ENCODE results near the gene WNT7B.

WNT7B gene

DNA sequence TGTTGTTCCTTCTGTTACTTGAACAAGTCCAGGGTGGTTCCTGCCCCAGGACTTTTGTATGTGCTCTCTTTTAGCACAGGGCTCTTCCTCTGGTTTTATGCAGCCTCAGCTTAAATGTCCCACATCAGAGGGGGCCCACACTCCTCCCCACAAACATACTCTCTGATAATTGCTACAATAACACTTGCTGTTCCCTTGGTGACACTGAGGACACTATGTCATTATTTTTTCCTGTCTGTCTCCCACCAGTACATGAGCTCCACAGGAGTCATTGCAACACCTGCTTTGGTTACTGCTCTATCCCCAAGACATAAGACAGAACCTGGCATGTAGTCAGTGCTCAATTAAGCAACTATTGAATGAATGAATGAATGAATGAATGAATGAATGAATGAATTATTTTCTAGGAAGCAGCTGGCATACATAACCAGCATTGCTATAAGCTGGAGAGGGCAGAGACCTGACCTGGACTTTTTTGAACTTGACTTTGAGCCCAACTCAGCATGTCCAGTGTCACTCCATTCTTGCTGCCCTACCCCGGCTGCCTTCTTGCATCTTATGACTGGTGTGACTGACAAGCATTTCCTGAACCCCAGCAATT is 7.5 kb upstream of the WNT7B start:
- Histone ChIP-seq H3K4me3 (ENCODE audit: low read depth in 1 of 5, low read length in 5 of 5) (no peak overlapping the region), H3K36me3 (ENCODE audit: control insufficient read depth in 5 of 5, insufficient read depth in 5 of 5, low read length in 5 of 5) (no peaks in the 10 kb centered on the region), H3K9ac (ENCODE audit: low read length in 5 of 5) (no peak overlapping the region), H3K9me3 (ENCODE audit: control insufficient read depth in 5 of 5, low read length in 5 of 5) (peaks cover 0 to 19% (median 18%) of the 10 kb centered on the region in 5 donors), H3K27ac (ENCODE audit: low read depth, low read length) (no peak overlapping the region), H3K27me3 (ENCODE audit: control insufficient read depth in 5 of 5, insufficient read depth in 4 of 5, low read length in 5 of 5) (peaks cover 0 to 12% (median 2%) of the 10 kb centered on the region in 5 donors), H3K4me1 (ENCODE audit: control insufficient read depth in 5 of 5, insufficient read depth in 5 of 5, low read length in 5 of 5) (peaks cover 0 to under 1% (median 0%) of the 10 kb centered on the region in 5 donors)

DNA sequence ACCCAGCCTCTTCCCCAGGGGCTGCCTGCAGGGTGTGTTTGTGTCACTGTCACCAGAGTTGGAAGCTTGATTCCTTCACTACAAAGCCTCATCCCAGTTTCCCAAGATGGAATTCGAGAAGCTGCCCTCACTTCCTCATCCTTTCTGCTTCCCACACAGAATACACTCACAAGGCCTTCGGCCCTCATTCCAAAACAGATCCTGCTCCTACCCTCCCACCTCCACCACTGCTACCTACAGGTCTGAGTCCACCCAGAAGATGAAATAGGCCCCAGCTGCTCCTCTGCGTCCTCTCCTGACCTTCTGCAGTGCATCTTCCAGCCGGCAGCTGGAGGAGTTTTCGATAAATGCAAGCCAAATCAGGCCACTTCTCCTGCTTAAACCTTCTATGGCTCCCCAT is 6.8 kb upstream of the WNT7B start:
- peaks cover 0 to 19% (median 18%) of the 10 kb centered on the region in 5 donors for H3K9me3 ChIP-seq (ENCODE audit: control insufficient read depth in 5 of 5, low read length in 5 of 5)
- H3K4me3 ChIP-seq (ENCODE audit: low read depth in 1 of 5, low read length in 5 of 5), result no peak overlapping the region
- no peaks in the 10 kb centered on the region for H3K36me3 ChIP-seq (ENCODE audit: control insufficient read depth in 5 of 5, insufficient read depth in 5 of 5, low read length in 5 of 5)
- H3K27ac ChIP-seq (ENCODE audit: low read depth, low read length), result no peak overlapping the region
- peaks cover 2 to 7% (median 6%) of the 10 kb centered on the region in 5 donors for H3K4me1 ChIP-seq (ENCODE audit: control insufficient read depth in 5 of 5, insufficient read depth in 5 of 5, low read length in 5 of 5)
- H3K27me3 ChIP-seq (ENCODE audit: control insufficient read depth in 5 of 5, insufficient read depth in 4 of 5, low read length in 5 of 5), result peaks cover 0 to 12% (median 4%) of the 10 kb centered on the region in 5 donors
- no peak overlapping the region for H3K9ac ChIP-seq (ENCODE audit: low read length in 5 of 5)

DNA sequence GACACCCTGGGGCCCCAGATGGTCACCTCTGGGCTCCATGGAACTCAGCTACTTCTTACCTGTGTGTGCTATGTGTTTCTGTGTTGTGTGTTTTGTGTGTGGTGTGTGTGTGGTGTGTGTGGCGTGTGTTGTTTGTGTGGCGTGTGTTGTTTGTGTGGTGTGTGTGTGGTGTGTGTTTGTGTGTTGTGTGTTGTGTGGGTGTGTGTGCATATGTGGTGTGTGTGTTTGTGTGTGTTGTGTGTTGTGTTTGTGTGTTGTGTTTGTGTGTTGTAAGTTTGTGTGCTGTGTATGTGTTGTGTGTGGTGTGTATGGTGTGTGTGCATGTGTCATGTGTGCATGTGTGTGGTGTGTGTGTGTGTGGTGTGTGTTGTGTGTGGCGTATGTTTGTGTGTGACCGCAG is 3.8 kb upstream of the WNT7B start:
- H3K36me3 ChIP-seq (ENCODE audit: control insufficient read depth in 5 of 5, insufficient read depth in 5 of 5, low read length in 5 of 5), result no peaks in the 10 kb centered on the region
- H3K27ac ChIP-seq (ENCODE audit: low read depth, low read length), result no peak overlapping the region
- no peak overlapping the region for H3K9ac ChIP-seq (ENCODE audit: low read length in 5 of 5)
- H3K27me3 ChIP-seq (ENCODE audit: control insufficient read depth in 5 of 5, insufficient read depth in 4 of 5, low read length in 5 of 5), result peaks cover 10 to 25% (median 19%) of the 10 kb centered on the region in 5 donors
- H3K4me3 ChIP-seq (ENCODE audit: low read depth in 1 of 5, low read length in 5 of 5), result no peak overlapping the region
- peaks cover 2 to 23% (median 16%) of the 10 kb centered on the region in 5 donors for H3K4me1 ChIP-seq (ENCODE audit: control insufficient read depth in 5 of 5, insufficient read depth in 5 of 5, low read length in 5 of 5)
- H3K9me3 ChIP-seq (ENCODE audit: control insufficient read depth in 5 of 5, low read length in 5 of 5), result peaks cover 0 to 12% (median 11%) of the 10 kb centered on the region in 5 donors

DNA sequence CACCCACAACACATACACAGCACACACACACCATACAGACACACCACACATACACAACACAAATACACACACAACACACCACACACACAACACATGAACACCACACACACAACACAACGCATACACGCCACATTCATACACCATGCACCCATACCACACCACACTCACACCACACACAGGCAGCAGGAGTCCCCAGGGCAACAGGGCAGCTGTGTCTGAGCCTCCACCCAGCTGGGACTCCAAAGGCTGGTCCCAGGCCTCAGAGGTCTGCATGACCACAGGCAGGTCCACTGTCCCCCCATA is 3.3 kb upstream of the WNT7B start:
- H3K9ac ChIP-seq (ENCODE audit: low read length in 5 of 5), result no peak overlapping the region

DNA sequence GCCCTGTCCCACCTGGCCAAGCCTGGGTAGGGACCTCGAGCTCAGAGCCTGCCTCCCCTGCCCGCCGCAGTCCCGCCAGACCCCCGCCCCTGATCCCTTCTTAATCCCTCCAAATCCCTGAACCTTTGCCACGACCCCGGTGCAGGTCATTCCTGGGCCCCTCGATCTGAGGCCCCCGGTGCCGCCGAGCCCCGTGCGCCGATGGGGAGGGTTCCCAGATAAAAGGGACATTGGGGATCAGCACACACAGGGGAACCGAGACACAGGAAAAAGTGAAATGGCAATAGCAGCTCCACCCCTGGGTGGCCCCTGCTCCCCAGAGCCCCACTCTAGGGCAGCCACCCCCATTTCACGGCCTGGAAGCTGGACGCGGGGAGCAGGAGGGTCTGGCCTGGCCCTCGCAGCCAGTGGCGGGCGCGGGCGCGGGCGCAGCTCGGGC is 1.3 kb upstream of the WNT7B start:
- peak overlapping the region in 2 of 5 donors; percentile 56 to 67 for H3K4me3 ChIP-seq (ENCODE audit: low read depth in 1 of 5, low read length in 5 of 5)
- H3K9me3 ChIP-seq (ENCODE audit: control insufficient read depth in 5 of 5, low read length in 5 of 5), result no peaks in the 10 kb centered on the region
- peaks cover 33 to 49% (median 42%) of the 10 kb centered on the region in 5 donors for H3K27me3 ChIP-seq (ENCODE audit: control insufficient read depth in 5 of 5, insufficient read depth in 4 of 5, low read length in 5 of 5)
- H3K9ac ChIP-seq (ENCODE audit: low read length in 5 of 5), result no peak overlapping the region
- H3K36me3 ChIP-seq (ENCODE audit: control insufficient read depth in 5 of 5, insufficient read depth in 5 of 5, low read length in 5 of 5), result no peaks in the 10 kb centered on the region
- no peak overlapping the region for H3K27ac ChIP-seq (ENCODE audit: low read depth, low read length)
- H3K4me1 ChIP-seq (ENCODE audit: control insufficient read depth in 5 of 5, insufficient read depth in 5 of 5, low read length in 5 of 5), result peaks cover 2 to 23% (median 16%) of the 10 kb centered on the region in 5 donors

More for the DNA sequence above, 3.3 kb upstream of the WNT7B start:
- Histone ChIP-seq H3K27me3 (ENCODE audit: control insufficient read depth in 5 of 5, insufficient read depth in 4 of 5, low read length in 5 of 5) (peaks cover 13 to 30% (median 25%) of the 10 kb centered on the region in 5 donors), H3K36me3 (ENCODE audit: control insufficient read depth in 5 of 5, insufficient read depth in 5 of 5, low read length in 5 of 5) (no peaks in the 10 kb centered on the region), H3K9me3 (ENCODE audit: control insufficient read depth in 5 of 5, low read length in 5 of 5) (peaks cover 0 to 6% (median 6%) of the 10 kb centered on the region in 5 donors), H3K27ac (ENCODE audit: low read depth, low read length) (no peak overlapping the region), H3K4me3 (ENCODE audit: low read depth in 1 of 5, low read length in 5 of 5) (no peak overlapping the region), H3K4me1 (ENCODE audit: control insufficient read depth in 5 of 5, insufficient read depth in 5 of 5, low read length in 5 of 5) (peaks cover 2 to 23% (median 16%) of the 10 kb centered on the region in 5 donors)

DNA sequence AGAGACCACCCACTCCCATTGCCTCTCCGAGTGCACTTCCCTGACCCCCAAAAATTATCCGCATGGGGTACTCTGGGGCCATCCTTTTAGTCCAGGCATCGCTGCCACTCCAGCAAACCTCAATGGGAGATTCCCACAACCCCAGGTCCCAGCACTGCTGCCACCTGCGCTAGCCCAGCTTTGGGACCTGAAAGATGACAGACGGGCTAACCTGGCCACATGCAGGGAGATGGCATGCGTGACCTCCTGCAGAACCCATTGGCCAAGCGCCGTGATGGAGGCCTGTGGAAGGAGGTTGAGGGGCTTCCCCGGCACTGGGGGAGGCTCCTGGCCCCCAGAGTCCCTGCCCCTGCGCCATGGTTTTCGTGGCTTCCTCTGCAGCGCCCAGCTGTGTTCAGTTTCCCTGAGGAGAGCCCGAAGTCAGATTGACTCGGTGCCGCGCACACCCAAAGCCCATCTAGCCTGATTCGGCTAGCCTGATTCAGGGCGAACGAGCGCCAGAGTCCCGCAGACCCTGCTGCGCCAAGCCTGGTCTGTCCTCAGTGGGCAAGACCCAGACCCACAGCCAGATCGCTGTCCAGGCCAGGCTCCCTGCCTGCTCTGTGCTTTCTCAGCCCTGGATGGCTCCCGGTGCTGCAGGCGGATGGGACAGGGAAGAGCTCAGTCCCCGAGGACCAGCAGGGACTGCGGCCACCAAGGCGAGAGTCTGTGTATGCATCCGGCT is 751 bp upstream of the WNT7B start:
- H3K36me3 ChIP-seq (ENCODE audit: control insufficient read depth in 5 of 5, insufficient read depth in 5 of 5, low read length in 5 of 5), result no peaks in the 10 kb centered on the region
- H3K27me3 ChIP-seq (ENCODE audit: control insufficient read depth in 5 of 5, insufficient read depth in 4 of 5, low read length in 5 of 5), result peaks cover 38 to 55% (median 48%) of the 10 kb centered on the region in 5 donors
- H3K9ac ChIP-seq (ENCODE audit: low read length in 5 of 5), result no peak overlapping the region
- H3K27ac ChIP-seq (ENCODE audit: low read depth, low read length), result no peak overlapping the region
- H3K4me3 ChIP-seq (ENCODE audit: low read depth in 1 of 5, low read length in 5 of 5), result no peak overlapping the region
- H3K9me3 ChIP-seq (ENCODE audit: control insufficient read depth in 5 of 5, low read length in 5 of 5), result no peaks in the 10 kb centered on the region
- peaks cover 2 to 23% (median 16%) of the 10 kb centered on the region in 5 donors for H3K4me1 ChIP-seq (ENCODE audit: control insufficient read depth in 5 of 5, insufficient read depth in 5 of 5, low read length in 5 of 5)

DNA sequence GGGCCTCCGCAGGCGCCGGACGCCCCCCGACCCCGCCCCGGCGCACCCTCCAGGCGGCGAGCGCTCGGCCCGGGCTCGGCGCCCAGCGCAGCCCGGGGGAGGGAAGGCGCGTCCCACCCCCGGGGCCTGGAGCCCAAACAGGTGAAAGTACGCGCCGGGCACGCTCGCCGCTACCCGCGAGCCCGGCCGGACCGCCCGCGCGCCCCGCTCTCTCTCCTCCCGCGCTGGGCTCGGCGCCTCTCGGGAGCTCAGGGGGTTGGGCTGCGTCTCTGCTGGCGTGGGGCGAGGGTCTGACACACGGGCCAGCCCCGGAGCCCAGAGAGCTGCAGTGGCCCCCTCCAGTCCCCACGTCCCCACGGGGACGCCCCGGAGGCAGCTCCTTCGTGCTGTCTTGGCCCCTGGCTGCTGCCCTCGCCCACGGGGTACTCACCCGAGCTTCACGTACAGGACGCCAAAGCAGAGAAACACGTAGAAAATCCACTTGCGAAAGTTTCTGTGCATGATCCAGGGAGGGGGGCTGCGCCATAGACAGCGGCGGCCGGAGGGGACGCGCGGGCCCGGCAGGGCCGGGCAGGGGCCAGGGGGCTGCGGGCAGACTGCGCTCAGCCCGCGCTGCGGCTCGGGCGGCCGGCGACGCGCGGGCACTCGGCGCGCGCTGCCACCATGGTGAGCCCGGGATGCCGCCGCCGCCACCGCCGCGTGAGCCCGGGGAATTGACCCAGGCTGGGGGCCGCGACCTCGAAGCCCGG is 534 bp downstream of the WNT7B start:
- H3K9ac ChIP-seq (ENCODE audit: low read length in 5 of 5), result no peak overlapping the region
- H3K36me3 ChIP-seq (ENCODE audit: control insufficient read depth in 5 of 5, insufficient read depth in 5 of 5, low read length in 5 of 5), result no peaks in the 10 kb centered on the region
- peaks cover 2 to 32% (median 21%) of the 10 kb centered on the region in 5 donors for H3K4me1 ChIP-seq (ENCODE audit: control insufficient read depth in 5 of 5, insufficient read depth in 5 of 5, low read length in 5 of 5)
- H3K4me3 ChIP-seq (ENCODE audit: low read depth in 1 of 5, low read length in 5 of 5), result no peak overlapping the region
- H3K27me3 ChIP-seq (ENCODE audit: control insufficient read depth in 5 of 5, insufficient read depth in 4 of 5, low read length in 5 of 5), result peaks cover 48 to 63% (median 57%) of the 10 kb centered on the region in 5 donors
- H3K27ac ChIP-seq (ENCODE audit: low read depth, low read length), result no peak overlapping the region
- no peaks in the 10 kb centered on the region for H3K9me3 ChIP-seq (ENCODE audit: control insufficient read depth in 5 of 5, low read length in 5 of 5)

DNA sequence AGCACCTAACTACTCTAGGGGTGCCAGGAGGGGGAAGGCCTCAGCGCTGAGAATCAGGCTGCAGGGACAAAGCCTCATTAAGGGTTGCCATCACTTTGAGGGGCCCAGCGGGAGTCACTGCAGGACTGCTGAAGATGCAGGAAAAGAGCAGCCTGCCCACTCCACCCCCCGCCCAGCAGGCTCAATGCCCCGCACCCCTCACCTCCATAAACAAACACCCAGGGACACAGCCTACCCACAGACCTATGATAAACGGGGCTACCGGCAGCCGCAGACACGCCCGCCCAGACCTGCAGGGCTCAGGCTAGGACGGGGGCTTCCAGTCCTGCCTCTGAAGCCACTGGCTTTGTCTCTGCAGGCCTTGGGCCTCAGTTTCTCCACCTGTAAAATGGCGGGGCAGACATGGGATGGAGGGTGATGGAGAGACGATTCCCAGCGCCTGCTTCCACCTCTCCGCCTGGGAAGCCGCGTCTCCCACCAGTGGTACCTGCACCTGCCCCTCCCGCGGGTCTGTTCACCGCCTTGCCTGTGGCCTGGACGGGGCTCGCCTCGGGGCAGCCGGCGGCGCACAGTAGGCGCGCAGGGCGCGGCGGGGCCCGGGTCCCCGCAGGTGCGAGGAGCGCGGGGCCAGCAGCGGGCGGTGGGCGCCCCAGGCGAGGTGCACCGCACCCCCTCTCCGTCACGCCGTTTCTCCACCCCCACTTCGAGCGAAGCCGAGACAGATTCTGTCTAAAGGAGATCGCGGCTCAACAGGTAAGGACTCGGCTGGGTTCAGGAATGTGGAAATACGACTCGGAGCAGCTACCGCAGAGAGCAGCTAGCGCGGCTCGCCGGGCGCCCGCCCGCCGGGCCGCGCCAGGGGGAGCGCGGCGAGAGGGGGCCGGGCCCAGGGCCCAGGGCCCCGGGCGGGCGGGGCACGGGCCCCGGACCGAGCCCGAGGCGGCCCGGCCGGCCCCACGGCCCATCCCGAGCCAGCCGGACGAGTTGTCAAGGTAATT is 1.5 kb downstream of the WNT7B start:
- no peak overlapping the region for H3K4me3 ChIP-seq (ENCODE audit: low read depth in 1 of 5, low read length in 5 of 5)
- no peaks in the 10 kb centered on the region for H3K9me3 ChIP-seq (ENCODE audit: control insufficient read depth in 5 of 5, low read length in 5 of 5)
- H3K36me3 ChIP-seq (ENCODE audit: control insufficient read depth in 5 of 5, insufficient read depth in 5 of 5, low read length in 5 of 5), result no peaks in the 10 kb centered on the region
- H3K27ac ChIP-seq (ENCODE audit: low read depth, low read length), result no peak overlapping the region
- peaks cover 55 to 71% (median 63%) of the 10 kb centered on the region in 5 donors for H3K27me3 ChIP-seq (ENCODE audit: control insufficient read depth in 5 of 5, insufficient read depth in 4 of 5, low read length in 5 of 5)
- H3K9ac ChIP-seq (ENCODE audit: low read length in 5 of 5), result no peak overlapping the region
- H3K4me1 ChIP-seq (ENCODE audit: control insufficient read depth in 5 of 5, insufficient read depth in 5 of 5, low read length in 5 of 5), result peaks cover 2 to 42% (median 26%) of the 10 kb centered on the region in 5 donors

DNA sequence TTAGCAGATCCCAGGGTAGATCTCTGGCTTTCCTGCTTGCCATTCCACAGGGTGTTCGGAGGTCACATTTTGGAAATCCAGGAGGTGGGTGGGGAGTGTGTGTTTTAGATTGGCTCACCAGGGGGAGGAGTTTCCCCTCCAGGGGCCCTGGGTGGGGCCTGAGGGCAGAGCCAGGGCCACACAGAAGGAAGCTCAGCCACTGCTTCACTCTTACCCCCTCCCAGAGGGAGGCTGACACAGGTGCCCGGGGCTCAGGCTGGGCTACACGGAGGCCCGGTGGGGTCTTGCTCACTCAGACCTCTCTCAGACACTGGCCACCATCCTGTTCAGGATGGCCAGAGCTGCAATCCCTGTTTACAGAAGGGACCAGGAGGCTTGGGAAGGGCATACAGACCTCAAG is 2.5 kb downstream of the WNT7B start:
- no peak overlapping the region for H3K27ac ChIP-seq (ENCODE audit: low read depth, low read length)
- no peak overlapping the region for H3K4me3 ChIP-seq (ENCODE audit: low read depth in 1 of 5, low read length in 5 of 5)
- peaks cover 2 to 42% (median 26%) of the 10 kb centered on the region in 5 donors for H3K4me1 ChIP-seq (ENCODE audit: control insufficient read depth in 5 of 5, insufficient read depth in 5 of 5, low read length in 5 of 5)
- H3K9me3 ChIP-seq (ENCODE audit: control insufficient read depth in 5 of 5, low read length in 5 of 5), result no peaks in the 10 kb centered on the region
- peaks cover 64 to 78% (median 66%) of the 10 kb centered on the region in 5 donors for H3K27me3 ChIP-seq (ENCODE audit: control insufficient read depth in 5 of 5, insufficient read depth in 4 of 5, low read length in 5 of 5)
- H3K9ac ChIP-seq (ENCODE audit: low read length in 5 of 5), result no peak overlapping the region
- H3K36me3 ChIP-seq (ENCODE audit: control insufficient read depth in 5 of 5, insufficient read depth in 5 of 5, low read length in 5 of 5), result no peaks in the 10 kb centered on the region
